OCI-LY7 (cell line): ENCODE results near the gene CDC40.

Experiments used
- EZH2phosphoT487 ChIP-seq: fragments of 200-600 bp; sonication (generic); IDR thresholded peaks from 2 replicates; pipeline ENCODE4 v1.6.1; 2018; ENCODE audit warnings: low read depth, borderline replicate concordance, mild to moderate bottlenecking, mixed run types, antibody characterized with exemption, low read length, moderate library complexity, mixed read lengths
- TF ChIP-seq, protein P1 (sequence below): fragments of 200-600 bp; sonication (generic); conservative IDR thresholded peaks from 2 replicates; pipeline ENCODE4 v1.5.1; 2014; ENCODE audit warnings: mild to moderate bottlenecking, antibody characterized with exemption, low read length, moderate library complexity, mixed read lengths

GRCh38 chr6:110250838-110251237 is 70.6 kb downstream of the CDC40 start:
- TF ChIP-seq, protein P1, sequence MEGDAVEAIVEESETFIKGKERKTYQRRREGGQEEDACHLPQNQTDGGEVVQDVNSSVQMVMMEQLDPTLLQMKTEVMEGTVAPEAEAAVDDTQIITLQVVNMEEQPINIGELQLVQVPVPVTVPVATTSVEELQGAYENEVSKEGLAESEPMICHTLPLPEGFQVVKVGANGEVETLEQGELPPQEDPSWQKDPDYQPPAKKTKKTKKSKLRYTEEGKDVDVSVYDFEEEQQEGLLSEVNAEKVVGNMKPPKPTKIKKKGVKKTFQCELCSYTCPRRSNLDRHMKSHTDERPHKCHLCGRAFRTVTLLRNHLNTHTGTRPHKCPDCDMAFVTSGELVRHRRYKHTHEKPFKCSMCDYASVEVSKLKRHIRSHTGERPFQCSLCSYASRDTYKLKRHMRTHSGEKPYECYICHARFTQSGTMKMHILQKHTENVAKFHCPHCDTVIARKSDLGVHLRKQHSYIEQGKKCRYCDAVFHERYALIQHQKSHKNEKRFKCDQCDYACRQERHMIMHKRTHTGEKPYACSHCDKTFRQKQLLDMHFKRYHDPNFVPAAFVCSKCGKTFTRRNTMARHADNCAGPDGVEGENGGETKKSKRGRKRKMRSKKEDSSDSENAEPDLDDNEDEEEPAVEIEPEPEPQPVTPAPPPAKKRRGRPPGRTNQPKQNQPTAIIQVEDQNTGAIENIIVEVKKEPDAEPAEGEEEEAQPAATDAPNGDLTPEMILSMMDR = no peak
- TF ChIP-seq EZH2phosphoT487 = no peak
